Measurements from ENCODE around the gene SIRT4. TPM values are rescaled to one million over a fixed set of nuclear protein-coding genes. Genes with fewer than 3 reads are reported as not detected.

Gene SIRT4
- total RNA-seq, 1 experiment from 2014 or later: 1.9 TPM

DNA sequence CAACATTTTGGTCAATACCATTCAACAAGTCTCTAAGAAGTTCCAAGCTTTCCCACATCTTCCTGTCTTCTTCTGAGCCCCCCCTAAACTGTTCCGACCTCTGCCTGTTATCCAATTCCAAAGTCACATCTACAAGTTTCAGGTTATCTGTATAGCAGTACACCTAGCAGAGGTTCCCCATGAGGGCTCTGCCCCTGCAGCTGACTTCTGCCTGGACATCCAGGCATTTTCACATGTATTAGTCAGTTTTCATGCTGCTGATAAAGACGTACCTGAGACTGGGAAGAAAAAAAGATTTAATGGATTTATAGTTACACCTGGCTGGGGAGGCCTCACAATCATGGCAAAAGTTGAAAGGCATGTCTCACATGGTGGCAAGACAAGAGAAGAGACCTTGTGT is 35.6 kb downstream of the SIRT4 start:
- H3K4me1 ChIP-seq (ENCODE audit: insufficient read depth, low read length): no peaks in the 10 kb centered on the region
- TF ChIP-seq EZH2 (IDR thresholded peaks at IDR 0.05; ENCODE audit: low read length, unreplicated experiment) (no peak), CTCF (conservative IDR thresholded peaks at IDR 0.05; ENCODE audit: low read depth, low read length) (no peak), EZH2phosphoT487 (IDR thresholded peaks at IDR 0.05; ENCODE audit: borderline replicate concordance, low read length) (no peak)

GRCh38 chr12:120339256-120339655 is 37.1 kb downstream of the SIRT4 start:
- no peak for TF ChIP-seq CTCF (conservative IDR thresholded peaks at IDR 0.05; ENCODE audit: low read depth, low read length)
- TF ChIP-seq EZH2 (IDR thresholded peaks at IDR 0.05; ENCODE audit: low read length, unreplicated experiment): no peak
- TF ChIP-seq EZH2phosphoT487 (IDR thresholded peaks at IDR 0.05; ENCODE audit: borderline replicate concordance, low read length): no peak
- no peak overlapping the region for H3K4me2 ChIP-seq (ENCODE audit: low read length)
- no peak overlapping the region for H3K9ac ChIP-seq (ENCODE audit: low read length)
- H3K27me3 ChIP-seq (ENCODE audit: low read length): no peaks in the 10 kb centered on the region
- ChIA-PET POLR2A (ENCODE audit: unreplicated experiment) (no interaction called here), CTCF (no interaction called here)
- no peaks in the 10 kb centered on the region for H3F3A ChIP-seq (ENCODE audit: low read length, unreplicated experiment)
- ATAC-seq (no peak), DNase-seq (no peak)
- no peak overlapping the region for H2AFZ ChIP-seq (ENCODE audit: low read length)
- no peaks in the 10 kb centered on the region for H3K9me3 ChIP-seq (ENCODE audit: low read length)
- H3K27ac ChIP-seq (ENCODE audit: low read length): no peak overlapping the region
- intact Hi-C loops (cut with micrococcal nuclease): no loop called here
- no peaks in the 10 kb centered on the region for H3K4me1 ChIP-seq (ENCODE audit: insufficient read depth, low read length)
- no TSS peak for BruUV-seq (replicated peaks)
- H3K36me3 ChIP-seq (ENCODE audit: low read depth, low read length): no peaks in the 10 kb centered on the region
- H3K79me2 ChIP-seq (ENCODE audit: low read length): no peaks in the 10 kb centered on the region
- H4K20me1 ChIP-seq (ENCODE audit: low read length): no peaks in the 10 kb centered on the region
- no peak overlapping the region for H3K4me3 ChIP-seq (ENCODE audit: low read length)
- no peaks in the 10 kb centered on the region for H3K9me2 ChIP-seq (replicated peaks; ENCODE audit: low read length)

More for the DNA sequence above, 35.6 kb downstream of the SIRT4 start:
- DNase-seq (no peak), ATAC-seq (no peak)
- Histone ChIP-seq H2AFZ (ENCODE audit: low read length) (no peak overlapping the region), H3K4me2 (ENCODE audit: low read length) (no peak overlapping the region), H3K9ac (ENCODE audit: low read length) (no peak overlapping the region), H3K27me3 (ENCODE audit: low read length) (no peaks in the 10 kb centered on the region), H3K36me3 (ENCODE audit: low read depth, low read length) (no peaks in the 10 kb centered on the region), H4K20me1 (ENCODE audit: low read length) (no peaks in the 10 kb centered on the region), H3F3A (ENCODE audit: low read length, unreplicated experiment) (no peaks in the 10 kb centered on the region), H3K4me3 (ENCODE audit: low read length) (no peak overlapping the region), H3K9me3 (ENCODE audit: low read length) (no peaks in the 10 kb centered on the region), H3K79me2 (ENCODE audit: low read length) (no peaks in the 10 kb centered on the region), H3K9me2 (replicated peaks; ENCODE audit: low read length) (no peaks in the 10 kb centered on the region), H3K27ac (ENCODE audit: low read length) (no peak overlapping the region)
- ChIA-PET CTCF (no interaction called here), POLR2A (ENCODE audit: unreplicated experiment) (no interaction called here)
- BruUV-seq (replicated peaks): no TSS peak
- intact Hi-C loops (cut with micrococcal nuclease): no loop called here

GRCh38 chr12:120342175-120343038 is 40.3 kb downstream of the SIRT4 start:
- Histone ChIP-seq H3K9me2 (replicated peaks; ENCODE audit: low read length) (no peaks in the 10 kb centered on the region), H4K20me1 (ENCODE audit: low read length) (no peaks in the 10 kb centered on the region), H3K9ac (ENCODE audit: low read length) (no peak overlapping the region), H3K27me3 (ENCODE audit: low read length) (no peaks in the 10 kb centered on the region), H3K4me2 (ENCODE audit: low read length) (no peak overlapping the region), H3K27ac (ENCODE audit: low read length) (no peak overlapping the region), H3K4me3 (ENCODE audit: low read length) (no peak overlapping the region), H3K36me3 (ENCODE audit: low read depth, low read length) (no peaks in the 10 kb centered on the region), H3K9me3 (ENCODE audit: low read length) (no peaks in the 10 kb centered on the region), H2AFZ (ENCODE audit: low read length) (no peak overlapping the region), H3K79me2 (ENCODE audit: low read length) (no peaks in the 10 kb centered on the region), H3K4me1 (ENCODE audit: insufficient read depth, low read length) (no peaks in the 10 kb centered on the region), H3F3A (ENCODE audit: low read length, unreplicated experiment) (no peaks in the 10 kb centered on the region)
- ChIA-PET POLR2A (ENCODE audit: unreplicated experiment) (no interaction called here), CTCF (no interaction called here)
- DNase-seq (no peak), ATAC-seq (no peak)
- no TSS peak for BruUV-seq (replicated peaks)
- intact Hi-C loops (cut with micrococcal nuclease): no loop called here
- TF ChIP-seq CTCF (conservative IDR thresholded peaks at IDR 0.05; ENCODE audit: low read depth, low read length) (no peak), EZH2phosphoT487 (IDR thresholded peaks at IDR 0.05; ENCODE audit: borderline replicate concordance, low read length) (no peak), EZH2 (IDR thresholded peaks at IDR 0.05; ENCODE audit: low read length, unreplicated experiment) (no peak)

Data from PC-3 (cell line).